ENCODE data around the gene AFAP1L1. TPM values are rescaled to one million over a fixed set of nuclear protein-coding genes. Genes with fewer than 3 reads are reported as not detected.

The AFAP1L1 gene
- total and polyA plus RNA-seq, 9 of the 15 experiments (the other 6 are each of a cell fraction or from before 2014, with no cell fraction given), result 0.01 to 0.12 (median 0.03) TPM; not detected in 4

GRCh38 chr5:149246906-149247305 lies 24.8 kb upstream of the AFAP1L1 start:
- peaks cover 0 to 10% of the 10 kb centered on the region in 2 experiments; a peak in 1 of 5 replicates for H3K4me1 ChIP-seq (replicated peaks in 1 of 2; ENCODE audit: control insufficient read depth in 2 of 2, insufficient read depth in 2 of 2, low read length in 2 of 2)
- ATAC-seq (no peak), FAIRE-seq (no peak), DNase-seq (ENCODE audit: extremely low read depth in 1 of 4, low spot score in 3 of 4) (no peak)
- no TSS peak for BruUV-seq (replicated peaks)
- H3K9me1 ChIP-seq (ENCODE audit: control insufficient read depth, insufficient read depth, low read length), result no peaks in the 10 kb centered on the region
- no peak overlapping the region for H3K4me2 ChIP-seq (ENCODE audit: insufficient read depth, low read length)
- H3K27me3 ChIP-seq (ENCODE audit: control insufficient read depth in 2 of 2, insufficient read depth in 2 of 2, low read length in 2 of 2), result peaks cover 5 to 48% of the 10 kb centered on the region in 2 experiments; a peak in 4 of 5 replicates
- no peak overlapping the region for H3K27ac ChIP-seq (ENCODE audit: extremely low read depth, low read depth, low read length)
- no peaks in the 10 kb centered on the region for H3K36me3 ChIP-seq (ENCODE audit: control insufficient read depth, insufficient read depth, low read length)
- no peaks in the 10 kb centered on the region for H3K9me3 ChIP-seq (replicated peaks; ENCODE audit: control insufficient read depth, insufficient read depth, low read depth, low read length)
- in situ Hi-C loops (cut with MboI) (no loop called here), intact Hi-C loops (cut with micrococcal nuclease) (no loop called here)
- ChIA-PET POLR2A (no interaction called here), CTCF (ENCODE audit: low intra/inter-chr PET ratio) (no interaction called here)
- no peak overlapping the region for H2AFZ ChIP-seq (ENCODE audit: low read depth, low read length)
- no peaks in the 10 kb centered on the region for H4K20me1 ChIP-seq (replicated peaks; ENCODE audit: control insufficient read depth, insufficient read depth, low read length)
- 0% methylated on average over 4 of the region's 4 CpGs for WGBS (ENCODE audit: insufficient coverage, low coverage, missing lambda C conversion rate)
- H3K4me3 ChIP-seq, result no peak overlapping the region
- TF ChIP-seq ZNF146 (CRISPR knock-in tag; IDR thresholded peaks at IDR 0.05; ENCODE audit: unreplicated experiment), result peak; percentile 65
- no peak for TF ChIP-seq ATF7 (IDR thresholded peaks at IDR 0.05)
- TF ChIP-seq BRCA1 (IDR thresholded peaks at IDR 0.05), result no peak
- no peak for TF ChIP-seq BRCA1 (CRISPR knock-in tag; IDR thresholded peaks at IDR 0.05)
- peak; percentile 85 for TF ChIP-seq ZNF24 (IDR thresholded peaks at IDR 0.05)
- no peak for TF ChIP-seq SRSF1 (IDR thresholded peaks at IDR 0.05; ENCODE audit: low read depth, low read length)
- TF ChIP-seq KAT7 (CRISPR knock-in tag; IDR thresholded peaks at IDR 0.05; ENCODE audit: borderline replicate concordance), result no peak
- no peak for TF ChIP-seq TSC22D4 (tag; IDR thresholded peaks at IDR 0.05)
- TF ChIP-seq IRF2 (CRISPR knock-in tag; IDR thresholded peaks at IDR 0.05), result no peak
- TF ChIP-seq ETS1 (conservative IDR thresholded peaks at IDR 0.05; ENCODE audit: control insufficient read depth, low read depth, low read length), result no peak
- TF ChIP-seq RBM17 (IDR thresholded peaks at IDR 0.05; ENCODE audit: borderline replicate concordance, low read depth, low read length), result no peak
- H3K9ac ChIP-seq (ENCODE audit: insufficient read depth in 1 of 2, low read depth in 2 of 2, low read length in 2 of 2), result no peak overlapping the region
- no peaks in the 10 kb centered on the region for H3K79me2 ChIP-seq (ENCODE audit: control insufficient read depth, insufficient read depth, low read length)

Data from K562 (cell line).